ENCODE results near the gene BACH2. TPM values are rescaled to one million over a fixed set of nuclear protein-coding genes. Genes with fewer than 3 reads are reported as not detected.

Gene BACH2
- total and polyA plus RNA-seq, 9 of the 15 experiments (the other 6 are each of a cell fraction or from before 2014, with no cell fraction given), result 0.06 to 3.1 (median 0.59) TPM

DNA sequence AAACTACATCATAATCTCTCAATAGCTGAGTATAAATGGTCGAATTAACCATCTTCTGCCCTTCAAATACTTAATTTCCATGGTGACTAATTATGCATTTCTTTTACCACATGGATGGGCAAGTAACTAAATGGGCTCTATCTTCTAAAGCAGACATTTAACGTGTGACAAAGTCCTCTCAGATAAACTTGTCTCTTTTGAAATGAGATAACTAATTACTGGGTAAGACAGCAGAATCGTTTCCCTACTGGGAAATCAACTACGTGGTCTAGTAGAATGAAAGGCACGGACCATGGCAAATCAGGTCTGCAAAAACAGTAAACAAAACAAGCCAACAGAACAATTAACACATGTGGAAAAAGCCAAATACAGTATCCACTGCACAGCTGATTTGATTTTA, 137.7 kb downstream of the BACH2 start (continued):
- TF ChIP-seq, protein P1, sequence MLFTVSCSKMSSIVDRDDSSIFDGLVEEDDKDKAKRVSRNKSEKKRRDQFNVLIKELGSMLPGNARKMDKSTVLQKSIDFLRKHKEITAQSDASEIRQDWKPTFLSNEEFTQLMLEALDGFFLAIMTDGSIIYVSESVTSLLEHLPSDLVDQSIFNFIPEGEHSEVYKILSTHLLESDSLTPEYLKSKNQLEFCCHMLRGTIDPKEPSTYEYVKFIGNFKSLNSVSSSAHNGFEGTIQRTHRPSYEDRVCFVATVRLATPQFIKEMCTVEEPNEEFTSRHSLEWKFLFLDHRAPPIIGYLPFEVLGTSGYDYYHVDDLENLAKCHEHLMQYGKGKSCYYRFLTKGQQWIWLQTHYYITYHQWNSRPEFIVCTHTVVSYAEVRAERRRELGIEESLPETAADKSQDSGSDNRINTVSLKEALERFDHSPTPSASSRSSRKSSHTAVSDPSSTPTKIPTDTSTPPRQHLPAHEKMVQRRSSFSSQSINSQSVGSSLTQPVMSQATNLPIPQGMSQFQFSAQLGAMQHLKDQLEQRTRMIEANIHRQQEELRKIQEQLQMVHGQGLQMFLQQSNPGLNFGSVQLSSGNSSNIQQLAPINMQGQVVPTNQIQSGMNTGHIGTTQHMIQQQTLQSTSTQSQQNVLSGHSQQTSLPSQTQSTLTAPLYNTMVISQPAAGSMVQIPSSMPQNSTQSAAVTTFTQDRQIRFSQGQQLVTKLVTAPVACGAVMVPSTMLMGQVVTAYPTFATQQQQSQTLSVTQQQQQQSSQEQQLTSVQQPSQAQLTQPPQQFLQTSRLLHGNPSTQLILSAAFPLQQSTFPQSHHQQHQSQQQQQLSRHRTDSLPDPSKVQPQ (CRISPR knock-in tag; IDR thresholded peaks at IDR 0.05; ENCODE audit: borderline replicate concordance), result no peak
- TF ChIP-seq CHD4 (IDR thresholded peaks at IDR 0.05; ENCODE audit: insufficient read depth, insufficient replicate concordance, low read depth, low read length, poor library complexity, severe bottlenecking), result no peak
- TF ChIP-seq, protein P2, sequence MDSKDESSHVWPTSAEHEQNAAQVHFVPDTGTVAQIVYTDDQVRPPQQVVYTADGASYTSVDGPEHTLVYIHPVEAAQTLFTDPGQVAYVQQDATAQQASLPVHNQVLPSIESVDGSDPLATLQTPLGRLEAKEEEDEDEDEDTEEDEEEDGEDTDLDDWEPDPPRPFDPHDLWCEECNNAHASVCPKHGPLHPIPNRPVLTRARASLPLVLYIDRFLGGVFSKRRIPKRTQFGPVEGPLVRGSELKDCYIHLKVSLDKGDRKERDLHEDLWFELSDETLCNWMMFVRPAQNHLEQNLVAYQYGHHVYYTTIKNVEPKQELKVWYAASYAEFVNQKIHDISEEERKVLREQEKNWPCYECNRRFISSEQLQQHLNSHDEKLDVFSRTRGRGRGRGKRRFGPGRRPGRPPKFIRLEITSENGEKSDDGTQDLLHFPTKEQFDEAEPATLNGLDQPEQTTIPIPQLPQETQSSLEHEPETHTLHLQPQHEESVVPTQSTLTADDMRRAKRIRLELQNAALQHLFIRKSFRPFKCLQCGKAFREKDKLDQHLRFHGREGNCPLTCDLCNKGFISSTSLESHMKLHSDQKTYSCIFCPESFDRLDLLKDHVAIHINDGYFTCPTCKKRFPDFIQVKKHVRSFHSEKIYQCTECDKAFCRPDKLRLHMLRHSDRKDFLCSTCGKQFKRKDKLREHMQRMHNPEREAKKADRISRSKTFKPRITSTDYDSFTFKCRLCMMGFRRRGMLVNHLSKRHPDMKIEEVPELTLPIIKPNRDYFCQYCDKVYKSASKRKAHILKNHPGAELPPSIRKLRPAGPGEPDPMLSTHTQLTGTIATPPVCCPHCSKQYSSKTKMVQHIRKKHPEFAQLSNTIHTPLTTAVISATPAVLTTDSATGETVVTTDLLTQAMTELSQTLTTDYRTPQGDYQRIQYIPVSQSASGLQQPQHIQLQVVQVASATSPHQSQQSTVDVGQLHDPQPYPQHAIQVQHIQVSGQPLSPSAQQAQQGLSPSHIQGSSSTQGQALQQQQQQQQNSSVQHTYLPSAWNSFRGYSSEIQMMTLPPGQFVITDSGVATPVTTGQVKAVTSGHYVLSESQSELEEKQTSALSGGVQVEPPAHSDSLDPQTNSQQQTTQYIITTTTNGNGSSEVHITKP (IDR thresholded peaks at IDR 0.05; ENCODE audit: partially characterized antibody), result no peak
- no peak for TF ChIP-seq ZNF584 (CRISPR knock-in tag; IDR thresholded peaks at IDR 0.05; ENCODE audit: low read depth)
- no peak for TF ChIP-seq ZNF197 (CRISPR knock-in tag; IDR thresholded peaks at IDR 0.05; ENCODE audit: low read depth)
- no peak for TF ChIP-seq CEBPB (tag; IDR thresholded peaks at IDR 0.05)
- TF ChIP-seq STAG1 (CRISPR knock-in tag; IDR thresholded peaks at IDR 0.05; ENCODE audit: borderline replicate concordance), result no peak
- no peak for TF ChIP-seq ATF1 (CRISPR knock-in tag; IDR thresholded peaks at IDR 0.05)
- no peak for TF ChIP-seq ATF1 (tag; IDR thresholded peaks at IDR 0.05)
- no peak for TF ChIP-seq CBX1 (IDR thresholded peaks at IDR 0.05; ENCODE audit: low read depth)
- TF ChIP-seq, protein P3, sequence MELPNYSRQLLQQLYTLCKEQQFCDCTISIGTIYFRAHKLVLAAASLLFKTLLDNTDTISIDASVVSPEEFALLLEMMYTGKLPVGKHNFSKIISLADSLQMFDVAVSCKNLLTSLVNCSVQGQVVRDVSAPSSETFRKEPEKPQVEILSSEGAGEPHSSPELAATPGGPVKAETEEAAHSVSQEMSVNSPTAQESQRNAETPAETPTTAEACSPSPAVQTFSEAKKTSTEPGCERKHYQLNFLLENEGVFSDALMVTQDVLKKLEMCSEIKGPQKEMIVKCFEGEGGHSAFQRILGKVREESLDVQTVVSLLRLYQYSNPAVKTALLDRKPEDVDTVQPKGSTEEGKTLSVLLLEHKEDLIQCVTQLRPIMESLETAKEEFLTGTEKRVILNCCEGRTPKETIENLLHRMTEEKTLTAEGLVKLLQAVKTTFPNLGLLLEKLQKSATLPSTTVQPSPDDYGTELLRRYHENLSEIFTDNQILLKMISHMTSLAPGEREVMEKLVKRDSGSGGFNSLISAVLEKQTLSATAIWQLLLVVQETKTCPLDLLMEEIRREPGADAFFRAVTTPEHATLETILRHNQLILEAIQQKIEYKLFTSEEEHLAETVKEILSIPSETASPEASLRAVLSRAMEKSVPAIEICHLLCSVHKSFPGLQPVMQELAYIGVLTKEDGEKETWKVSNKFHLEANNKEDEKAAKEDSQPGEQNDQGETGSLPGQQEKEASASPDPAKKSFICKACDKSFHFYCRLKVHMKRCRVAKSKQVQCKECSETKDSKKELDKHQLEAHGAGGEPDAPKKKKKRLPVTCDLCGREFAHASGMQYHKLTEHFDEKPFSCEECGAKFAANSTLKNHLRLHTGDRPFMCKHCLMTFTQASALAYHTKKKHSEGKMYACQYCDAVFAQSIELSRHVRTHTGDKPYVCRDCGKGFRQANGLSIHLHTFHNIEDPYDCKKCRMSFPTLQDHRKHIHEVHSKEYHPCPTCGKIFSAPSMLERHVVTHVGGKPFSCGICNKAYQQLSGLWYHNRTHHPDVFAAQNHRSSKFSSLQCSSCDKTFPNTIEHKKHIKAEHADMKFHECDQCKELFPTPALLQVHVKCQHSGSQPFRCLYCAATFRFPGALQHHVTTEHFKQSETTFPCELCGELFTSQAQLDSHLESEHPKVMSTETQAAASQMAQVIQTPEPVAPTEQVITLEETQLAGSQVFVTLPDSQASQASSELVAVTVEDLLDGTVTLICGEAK (IDR thresholded peaks at IDR 0.05), result no peak
- TF ChIP-seq, protein P3 (CRISPR knock-in tag; IDR thresholded peaks at IDR 0.05), result no peak
- TF ChIP-seq NCOA2 (IDR thresholded peaks at IDR 0.05; ENCODE audit: partially characterized antibody in 2 of 2), result no peak

Measured in K562 (cell line).